Measurements from ENCODE around the gene USP34.
"Not testable (repeated sequence)": the region's sequence is repeated elsewhere in the genome, so short reads cannot be mapped to it uniquely, and the experiment has no call there.

The USP34 gene

DNA sequence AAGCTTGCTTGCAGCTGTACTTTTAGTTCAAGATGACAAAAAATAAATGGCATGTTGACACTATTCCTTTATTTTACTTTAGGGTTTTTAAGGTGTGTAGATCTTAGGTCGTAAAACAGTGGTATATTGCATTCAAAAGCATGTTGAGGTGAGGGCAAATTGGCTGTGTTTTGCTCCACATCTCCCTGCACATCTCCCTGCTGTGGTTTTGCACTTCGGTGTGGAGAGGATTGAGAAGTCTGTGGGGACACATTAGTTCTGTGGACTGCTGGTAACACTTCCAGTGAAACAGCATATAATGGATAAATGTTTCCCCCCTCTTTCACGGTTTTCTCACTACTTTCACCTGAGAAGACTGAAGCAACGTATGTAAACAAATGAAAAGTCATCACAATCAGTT, 283.8 kb downstream of the USP34 start:
- no peak for DNase-seq

DNA sequence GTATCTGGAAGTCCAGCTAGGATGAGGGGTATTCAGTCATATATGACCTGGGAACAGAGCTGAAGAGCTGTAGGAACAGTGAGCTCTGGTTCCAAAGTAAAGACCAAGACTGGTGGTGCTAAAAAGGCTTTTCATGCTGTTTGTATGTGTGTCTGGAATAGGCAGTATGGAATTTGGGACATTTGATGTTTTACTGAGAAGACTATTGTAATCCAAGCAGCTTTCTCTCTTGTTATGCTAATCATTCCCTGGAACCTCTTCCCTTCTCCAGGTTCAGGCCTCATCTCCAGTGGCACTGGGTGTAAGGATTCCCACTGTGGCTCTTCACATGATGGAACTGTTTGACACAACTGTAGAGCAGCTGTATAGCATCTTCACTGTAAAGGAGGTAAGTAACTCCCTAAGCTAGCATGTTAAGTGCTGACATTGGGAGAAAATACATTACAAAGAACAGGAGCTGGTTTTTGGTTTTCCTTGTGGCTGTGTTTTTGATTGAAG, 285.6 kb downstream of the USP34 start:
- no peak for DNase-seq

DNA sequence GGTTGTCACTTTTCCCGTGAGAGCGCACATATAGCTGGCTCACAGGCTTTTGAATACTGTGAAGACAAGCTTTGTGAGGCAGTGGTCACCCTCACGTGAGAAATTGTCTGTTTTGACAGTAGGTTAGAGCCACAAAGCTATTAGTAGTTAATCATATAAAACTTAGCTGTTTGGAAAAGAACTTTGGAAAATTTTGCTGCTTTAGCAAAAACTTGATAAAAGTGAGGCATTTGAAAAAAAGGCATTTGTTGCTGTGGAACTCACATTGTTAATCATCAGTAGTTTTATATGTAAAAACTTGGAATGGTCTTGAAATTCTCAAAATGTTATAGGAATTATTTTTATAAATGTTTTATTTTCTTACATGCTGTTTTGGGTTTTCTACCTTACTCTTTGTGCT, 286.6 kb downstream of the USP34 start:
- DNase-seq = no peak

DNA sequence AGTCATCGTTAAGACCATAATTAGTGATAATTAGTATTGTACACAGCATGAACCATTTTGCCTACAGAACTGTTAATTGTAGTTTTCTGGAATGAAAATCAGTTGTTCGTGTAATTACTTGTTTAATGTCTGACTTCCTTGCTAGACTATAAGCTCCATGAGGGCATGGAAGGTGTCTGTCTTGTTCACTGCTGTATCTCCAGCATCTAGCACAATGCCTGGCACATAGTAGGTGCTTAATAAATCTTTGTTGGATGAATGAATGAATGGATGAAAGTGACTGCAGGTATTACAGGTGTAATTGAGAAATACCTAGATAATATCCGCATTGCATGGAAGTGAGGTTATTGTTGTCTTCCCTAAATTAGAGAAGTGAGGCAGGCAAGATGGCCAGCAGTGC, 287.1 kb downstream of the USP34 start:
- no peak for DNase-seq

DNA sequence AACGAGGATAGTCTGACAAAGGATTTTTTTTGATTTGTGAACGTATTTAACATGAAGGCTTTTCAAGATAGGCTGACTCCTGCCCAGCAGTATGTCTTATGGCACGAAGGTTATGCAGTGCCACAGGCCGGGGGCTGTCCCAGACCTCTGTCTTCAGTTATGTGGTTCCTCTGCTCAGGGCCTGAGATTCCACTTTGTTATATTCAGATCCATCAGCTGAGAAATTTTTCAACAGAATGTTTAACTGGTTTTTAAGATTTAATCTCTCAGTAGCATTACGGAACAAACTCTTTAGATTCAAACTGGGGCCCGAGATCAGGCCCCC, 288.9 kb downstream of the USP34 start:
- no peak for DNase-seq

DNA sequence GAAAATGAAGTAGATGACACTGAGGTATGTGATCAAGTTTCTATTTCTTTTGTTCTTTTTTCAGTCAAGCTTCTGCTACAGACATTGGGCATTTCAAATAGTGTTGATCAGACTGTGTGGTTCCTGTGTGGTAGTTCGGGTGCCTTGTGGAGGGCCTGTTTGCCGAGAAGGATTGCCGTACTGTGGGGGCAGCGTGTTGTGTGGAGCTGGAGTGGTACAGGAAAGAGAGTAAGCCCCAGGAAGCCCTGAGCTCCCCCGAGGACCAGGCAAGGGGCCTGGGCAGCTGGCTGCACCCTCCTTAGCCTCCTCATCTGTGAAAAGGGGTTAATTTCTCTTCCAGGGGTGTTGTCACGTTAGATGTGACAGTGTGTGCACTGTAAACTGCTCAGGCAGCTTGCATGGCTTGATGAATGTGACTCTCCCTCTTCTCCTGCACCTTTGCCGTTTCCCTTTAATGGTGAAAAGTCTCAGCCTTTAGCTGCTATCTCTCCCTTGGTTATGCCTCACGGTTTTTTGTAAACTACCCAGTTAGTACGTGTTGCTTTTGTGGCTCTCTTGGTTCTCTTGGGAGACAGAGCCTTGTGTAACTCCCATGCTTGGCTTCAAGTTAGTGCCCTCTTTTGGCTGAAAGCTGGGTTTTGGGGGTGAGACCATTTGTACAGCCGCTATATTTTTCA, 289.4 kb downstream of the USP34 start:
- no peak for DNase-seq

DNA sequence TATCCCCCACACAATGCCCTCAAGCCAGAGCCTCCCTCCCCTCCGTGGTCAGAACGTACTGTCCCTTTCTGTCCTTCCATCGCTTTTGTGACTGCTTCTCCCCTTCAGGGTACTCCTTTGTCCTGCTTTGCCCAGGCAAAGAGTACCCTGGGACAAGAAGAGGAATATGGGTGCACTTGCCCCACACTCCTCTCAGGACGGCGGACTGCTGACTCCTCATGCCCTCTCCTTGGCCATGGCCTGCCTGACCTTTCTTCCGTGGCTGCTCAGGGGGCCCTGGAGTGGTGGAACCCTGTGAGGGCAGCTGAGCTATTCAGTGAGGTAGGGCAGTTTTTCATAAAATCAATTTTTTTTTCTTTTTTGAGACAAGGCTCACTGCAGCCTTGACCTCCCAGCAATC, 290.2 kb downstream of the USP34 start:
- DNase-seq = no peak

DNA sequence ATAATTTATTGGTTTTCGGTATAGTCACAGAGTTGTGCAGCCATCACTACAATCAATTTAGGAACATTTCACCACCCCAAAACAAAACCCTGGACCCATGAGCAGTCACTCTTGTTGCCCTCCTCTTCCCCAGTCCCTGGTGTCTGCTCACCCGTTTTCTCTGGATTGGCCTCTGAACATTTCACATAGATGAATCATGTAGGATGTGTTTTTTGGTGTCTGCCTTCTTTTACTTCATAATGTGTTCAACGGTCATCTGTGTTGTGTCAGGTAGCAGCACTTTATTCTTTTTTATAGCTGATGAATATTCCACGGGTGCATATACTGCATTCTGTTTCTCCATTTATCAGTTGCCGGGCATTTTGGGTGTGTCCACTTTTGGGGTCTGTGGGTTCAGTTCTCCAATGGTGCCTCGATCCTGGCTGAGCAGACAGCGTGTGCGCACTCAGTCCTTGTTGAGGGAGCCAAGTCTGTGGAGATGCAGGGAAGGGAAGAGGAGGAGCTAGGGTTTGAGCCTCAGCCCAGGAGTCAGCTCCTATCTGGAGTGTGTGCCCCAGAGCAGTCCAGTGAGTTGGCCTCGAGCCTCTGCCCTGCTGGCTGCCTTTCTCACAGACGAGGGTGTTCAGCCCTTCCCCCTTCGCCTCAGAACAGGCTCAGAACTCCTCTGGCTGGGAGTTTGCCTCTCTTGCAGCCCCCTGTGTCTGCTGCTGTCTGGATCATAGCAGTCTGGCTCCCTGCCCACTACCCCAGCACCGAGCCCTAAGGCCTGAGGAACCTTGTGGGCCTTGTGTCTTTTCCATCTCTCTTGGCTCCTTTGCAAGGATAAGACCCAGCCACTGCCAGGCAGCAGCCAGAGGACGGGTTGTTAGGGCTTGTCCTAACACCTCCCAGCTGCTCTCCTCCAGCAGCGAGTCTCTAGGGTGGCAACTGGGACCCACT, 290.9 kb downstream of the USP34 start:
- peak in 35 of 56 donors; percentile 5 to 73 (median 34) for DNase-seq

DNA sequence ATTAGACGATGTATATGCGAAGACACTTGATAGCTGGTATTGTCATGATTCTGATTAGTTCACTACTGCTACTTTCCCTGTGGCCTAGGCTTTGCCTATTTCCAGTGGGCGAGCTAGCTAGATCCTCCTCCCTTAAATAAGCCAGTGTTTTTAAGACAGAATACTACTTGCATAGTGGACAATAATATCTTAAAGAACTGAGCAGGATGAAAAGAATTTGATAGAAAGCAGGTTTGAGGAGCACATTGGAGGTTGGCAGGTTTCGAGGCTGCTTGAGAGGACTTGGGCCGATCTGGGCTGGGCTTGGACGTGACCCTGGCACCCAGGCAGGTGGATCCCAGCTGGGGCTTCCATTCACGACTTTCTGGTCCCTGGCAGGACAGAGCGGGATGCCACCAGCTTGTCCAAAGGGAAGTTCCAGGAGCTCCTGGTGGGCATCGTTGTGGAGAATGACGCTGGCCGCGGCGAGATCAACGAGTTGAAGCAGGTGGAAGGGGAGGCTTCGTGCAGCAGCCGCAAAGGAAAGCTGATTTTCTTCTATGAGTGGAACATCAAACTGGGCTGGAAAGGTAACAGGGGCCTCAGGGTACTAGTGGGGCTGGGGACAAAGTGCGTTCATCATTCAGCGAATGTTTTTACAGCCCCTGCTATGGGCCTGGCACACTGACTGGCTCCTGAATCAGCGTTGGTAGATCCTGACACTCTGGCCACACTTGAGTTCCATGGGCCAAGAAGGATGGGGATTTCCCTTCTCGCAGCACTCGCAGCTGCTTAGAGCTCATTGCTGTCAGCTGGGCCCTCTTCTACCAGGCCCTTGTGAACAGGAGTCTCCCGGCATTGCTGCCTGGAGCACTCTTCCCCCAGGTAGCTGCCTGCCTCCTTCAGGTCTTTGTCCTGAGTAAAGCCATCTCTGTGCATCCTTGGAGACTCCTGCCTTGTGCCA, 292.0 kb downstream of the USP34 start:
- DNase-seq = no peak

DNA sequence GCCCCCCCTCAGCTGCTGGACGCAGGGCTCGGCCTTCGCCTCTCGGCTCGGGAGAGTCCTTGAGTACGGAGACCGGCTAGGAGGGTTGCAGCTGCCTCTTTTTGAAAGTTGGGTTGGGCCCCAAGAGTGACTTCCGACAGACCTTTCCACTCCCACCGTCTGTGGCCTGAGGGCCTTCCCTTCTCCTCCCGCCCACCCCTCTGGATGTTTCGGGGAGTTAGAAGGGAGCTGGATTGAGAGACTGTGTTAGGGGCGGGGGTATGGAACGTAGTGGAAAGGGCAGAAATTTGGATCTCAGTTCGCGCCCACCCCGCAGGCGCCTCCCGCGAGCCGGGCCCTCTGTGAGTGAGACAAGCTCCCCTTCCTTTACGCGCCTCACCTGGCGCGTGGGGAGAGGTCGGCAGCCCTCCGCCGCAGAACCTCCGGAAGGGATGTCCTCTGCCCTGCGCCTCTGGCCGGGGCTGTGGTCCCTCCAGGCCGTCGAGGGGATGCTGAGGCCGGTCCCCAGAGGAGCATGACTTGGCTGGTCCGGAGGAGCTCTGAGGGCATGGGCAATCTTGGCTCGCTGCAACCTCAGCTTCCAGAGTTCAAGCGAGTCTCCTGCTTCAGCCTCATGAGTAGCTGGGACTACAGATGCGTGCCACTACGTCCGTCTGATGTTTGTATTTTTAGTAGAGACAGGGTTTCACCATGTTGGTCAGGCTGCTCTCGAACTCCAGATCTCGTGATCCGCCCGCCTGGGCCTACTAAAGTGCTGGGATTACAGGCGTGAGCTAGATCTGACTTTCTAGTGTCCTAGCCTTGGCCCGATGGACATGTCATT, 292.9 kb downstream of the USP34 start:
- DNase-seq = peak in 9 of 56 donors; percentile 36 to 68 (median 53)

DNA sequence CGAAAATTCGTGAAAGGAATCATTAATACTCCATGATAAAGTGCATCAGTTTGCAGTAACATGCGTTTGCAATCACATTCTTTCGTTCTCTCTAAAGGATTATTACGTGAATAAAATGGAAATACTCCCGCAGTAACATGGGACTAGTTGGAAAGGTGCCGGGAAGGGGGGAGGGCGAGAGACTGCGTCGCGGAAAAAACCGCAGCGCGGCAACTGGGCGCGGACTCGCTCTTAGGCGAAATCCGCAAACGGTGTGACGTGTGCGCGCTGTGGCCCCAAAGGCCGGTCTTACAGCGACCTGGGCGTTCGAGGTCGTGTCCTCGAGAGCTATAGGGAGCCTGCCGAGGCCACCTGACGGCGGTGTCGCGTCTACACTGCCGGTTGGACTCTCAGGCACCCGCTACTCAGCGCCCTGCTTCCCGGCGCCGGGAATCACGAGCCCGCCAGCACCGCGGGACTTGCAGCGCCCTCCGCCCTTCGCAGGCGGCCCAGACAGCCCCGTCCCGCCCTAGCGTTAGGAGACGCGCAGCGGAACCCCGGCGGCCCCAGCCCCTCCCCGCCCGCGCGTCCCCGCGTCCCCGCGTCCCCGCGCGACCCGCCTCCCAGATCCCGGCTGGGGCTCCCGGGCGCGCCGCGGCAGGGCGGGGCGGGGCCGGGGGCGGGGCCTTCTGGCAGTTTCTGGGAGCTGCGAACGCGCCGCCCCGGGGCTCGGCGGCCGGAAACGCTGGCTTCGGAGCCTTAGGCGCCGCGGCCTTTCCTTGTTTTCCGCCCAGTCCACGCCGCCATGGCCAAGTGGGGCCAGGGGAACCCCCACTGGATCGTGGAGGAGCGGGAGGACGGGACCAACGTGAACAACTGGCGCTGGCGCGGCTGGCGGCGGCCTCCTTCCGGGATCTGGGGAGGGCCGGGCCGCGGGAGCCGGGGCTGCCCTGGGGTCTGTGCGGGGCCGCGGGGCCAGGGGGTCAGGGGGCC, 293.8 kb downstream of the USP34 start:
- peak; percentile 52 to 95 (median 86) for DNase-seq

DNA sequence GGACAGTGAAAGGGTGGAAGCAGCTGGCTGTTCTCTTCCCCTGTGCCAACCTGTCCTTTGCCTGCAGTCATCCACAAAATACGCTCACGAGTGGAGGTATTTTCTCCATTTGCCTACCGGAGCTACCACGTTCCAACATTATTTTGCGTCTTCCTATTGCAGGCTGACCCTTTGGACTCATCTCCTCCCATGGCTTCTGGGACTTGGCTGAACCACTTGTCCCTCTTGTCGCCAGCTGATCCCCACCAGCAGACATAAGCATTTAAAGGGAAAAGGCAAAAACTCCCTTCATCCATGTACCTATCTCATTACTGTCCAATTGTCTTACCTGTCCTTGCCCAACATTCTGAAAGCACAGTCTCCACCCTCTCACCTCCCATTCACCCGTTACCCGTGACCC, 295.9 kb downstream of the USP34 start:
- no peak for DNase-seq

DNA sequence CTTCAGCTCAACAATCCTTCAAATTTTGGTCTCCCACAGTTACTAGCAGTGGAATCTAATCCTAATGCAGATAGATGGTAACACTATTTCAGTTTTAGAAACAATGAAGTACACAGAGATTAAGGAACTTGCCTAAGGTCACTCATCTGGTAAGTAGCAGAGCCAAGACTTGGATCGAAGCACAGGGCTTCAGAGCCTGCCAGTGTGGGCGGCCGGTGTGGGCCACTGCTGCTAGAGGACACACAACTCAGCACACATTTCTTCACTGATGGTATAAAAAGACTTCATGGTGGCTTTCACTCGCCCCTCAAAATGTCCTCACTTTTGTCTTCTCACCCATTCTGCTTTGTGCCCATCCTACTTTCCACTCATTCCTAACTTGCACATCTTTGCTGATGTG, 297.8 kb downstream of the USP34 start:
- no peak for DNase-seq

DNA sequence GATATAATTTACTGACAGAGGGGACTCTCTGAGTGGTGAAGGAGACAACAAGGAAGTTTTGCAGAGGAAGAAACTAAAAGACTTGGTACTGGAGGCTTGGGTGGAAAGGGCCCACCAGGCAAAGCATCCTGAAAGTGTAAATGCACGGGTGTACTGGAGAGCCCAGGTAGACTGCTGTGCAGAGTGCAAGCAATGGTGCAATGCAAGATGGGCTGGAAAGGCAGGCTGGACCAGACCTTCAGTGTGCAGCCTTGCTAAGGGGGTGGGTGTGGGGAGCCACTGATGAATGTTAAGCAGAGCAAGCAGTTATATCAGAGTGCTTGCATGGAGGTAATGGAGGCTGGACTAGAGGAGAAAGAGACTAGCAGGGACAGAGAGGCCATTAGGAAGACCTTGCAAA, 298.2 kb downstream of the USP34 start:
- DNase-seq = no peak

DNA sequence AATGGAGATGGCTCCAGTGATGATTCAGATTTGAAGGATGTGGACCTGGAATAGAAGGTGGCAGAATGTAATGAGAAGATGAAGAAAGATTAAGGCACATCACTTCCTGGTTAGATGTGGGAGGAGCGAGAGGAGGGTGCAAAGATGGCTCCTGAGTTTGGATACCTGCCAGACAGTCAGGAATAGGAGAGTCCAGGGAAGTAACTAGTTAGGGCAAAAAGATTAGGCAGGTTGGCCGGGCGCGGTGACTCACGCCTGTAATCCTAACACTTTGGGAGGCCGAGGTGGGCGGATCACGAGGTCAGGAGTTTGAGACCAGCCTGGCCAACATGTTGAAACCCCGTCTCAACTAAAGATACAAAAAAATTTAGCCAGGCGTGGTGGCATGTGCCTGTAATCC, 303.3 kb downstream of the USP34 start:
- no peak for DNase-seq

DNA sequence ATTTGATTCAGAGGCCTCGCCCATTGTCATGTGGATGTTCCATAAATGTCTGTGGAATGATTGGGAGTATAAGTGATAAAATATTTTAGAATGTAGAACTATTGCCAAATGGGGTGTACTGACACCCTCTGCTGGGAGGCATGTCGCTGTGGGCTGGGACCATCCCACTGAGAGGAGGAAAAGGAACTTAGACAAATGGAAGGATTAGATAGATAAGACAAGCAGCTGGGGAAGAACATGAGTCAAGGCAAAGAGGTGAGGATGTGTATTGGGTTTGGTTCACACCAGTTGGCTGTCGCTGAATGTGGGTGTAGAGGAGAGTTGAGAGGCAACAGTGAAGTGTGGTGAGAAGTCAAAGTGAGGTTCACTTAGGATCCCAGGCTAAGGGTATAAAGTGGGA, 304.9 kb downstream of the USP34 start:
- no peak for DNase-seq

DNA sequence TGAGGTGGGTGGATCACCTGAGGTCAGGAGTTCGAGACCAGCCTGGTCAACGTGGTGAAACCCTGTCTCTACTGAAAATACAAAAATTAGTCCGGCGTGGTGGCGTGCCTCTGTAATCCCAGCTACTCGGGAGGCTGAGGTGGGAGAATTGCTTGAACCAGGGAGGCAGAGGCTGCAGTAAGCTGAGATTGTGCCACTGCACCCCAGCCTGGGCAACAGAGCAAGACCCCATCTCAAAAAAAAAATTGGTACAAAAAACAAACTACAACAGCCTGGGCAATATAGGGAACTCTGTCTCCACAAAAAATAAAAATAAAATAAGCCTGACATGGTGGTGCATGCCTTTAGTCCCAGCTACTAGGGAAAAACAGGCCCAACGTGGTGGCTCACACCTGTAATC, 305.8 kb downstream of the USP34 start:
- DNase-seq = not testable (repeated sequence)

DNA sequence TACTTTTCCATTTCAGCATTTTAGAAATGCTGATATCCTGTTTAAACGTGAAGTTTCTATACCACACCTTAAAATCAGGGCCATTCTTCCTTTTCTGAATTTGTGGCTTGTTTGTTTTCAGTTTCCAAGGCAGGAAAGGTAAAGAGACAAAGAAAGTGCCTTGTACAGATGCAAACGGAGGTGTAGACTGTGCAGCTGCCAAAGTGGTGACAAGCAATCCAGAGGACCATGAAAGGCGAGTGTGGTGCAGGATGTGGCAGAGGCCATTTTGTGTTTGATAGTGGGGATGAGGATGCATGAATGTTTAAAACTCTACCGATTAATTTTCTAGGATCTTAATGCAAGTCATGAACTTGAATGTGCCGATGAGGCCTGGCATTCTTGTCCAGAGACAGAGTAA, 308.2 kb downstream of the USP34 start:
- DNase-seq = no peak

DNA sequence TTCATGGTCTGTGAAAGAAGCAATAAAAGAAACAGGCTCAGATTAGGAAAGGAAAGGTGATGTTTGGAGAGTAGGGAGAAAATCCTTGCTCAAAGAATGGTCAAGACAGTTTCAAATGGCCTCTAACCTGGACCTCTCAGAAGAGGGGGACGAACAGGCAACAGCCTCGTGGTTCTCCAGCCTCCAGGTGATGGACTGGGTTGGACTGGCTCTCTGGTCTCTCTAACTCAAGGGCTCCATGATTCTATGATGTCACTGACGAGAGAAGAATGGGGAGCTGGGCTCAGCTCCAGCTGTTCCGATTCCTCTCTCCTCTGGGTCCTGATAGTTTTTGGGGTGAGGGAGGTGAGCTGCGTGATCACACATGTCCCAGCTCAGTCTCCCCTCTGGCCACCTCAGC, 309.0 kb downstream of the USP34 start, which contains the start of gene C2orf74:
Gene C2orf74, plus strand, starts transcription at position 301 of the 400 bp plus-strand sequence. CDS start 327 bp downstream, outside the sequence.
- no peak for DNase-seq
